HCT116 (cell line): ENCODE data around the gene MALRD1. TPM values are rescaled to one million over a fixed set of nuclear protein-coding genes. Genes with fewer than 3 reads are reported as not detected.

Experiments
- ATAC-seq: fragments of 200-7000 bp; cut with Tn5 transposase; 2 replicates; pipeline ENCODE4 v1.9.1; 2020; ENCODE audit warnings: mild to moderate bottlenecking, moderate library complexity
- BruUV-seq: library from RNA; stranded (reverse); fragments of 400-500 nt; replicated peaks from 2 replicates; lab custom pipeline; 2021; lab: Mats Ljungman, UMichigan
- CTCF ChIA-PET: fragments of 300-600 bp; sonication (Branson Sonifier 250); formaldehyde crosslinking; loops from one replicate; lab custom pipeline; 2021; ENCODE audit warnings: antibody characterized with exemption; lab: Charles Lee
- POLR2A ChIA-PET: fragments of 300-600, 350-600 bp; sonication (Branson Sonifier 250); formaldehyde crosslinking; loops from one replicate; lab custom pipeline; 2021; ENCODE audit warnings: antibody characterized with exemption; lab: Charles Lee
- RAD21 ChIA-PET, 2 experiments: fragments of 300-600 bp; sonication (Branson Sonifier 250); formaldehyde crosslinking; loops; one replicate each; lab custom pipeline; 2023; ENCODE audit warnings: low total read pairs in 2 of 2; ENCODE audit not compliant: uncharacterized antibody in 2 of 2, unreplicated experiment in 2 of 2, low non-redundant PET in 1 of 2; lab: Charles Lee
- DNase-seq: peaks from one replicate; pipeline ENCODE4 v3.0.0-alpha.2; 2010; ENCODE audit warnings: low read depth, low spot score
- H2AFZ ChIP-seq: fragments of 200-600 bp; shearing (Covaris generic), sonication (generic); 2 replicates; pipeline ENCODE4 v1.6.1; 2017; ENCODE audit warnings: low read depth, mixed run types, mixed read lengths, antibody characterized with exemption, low read length; ENCODE audit not compliant: poor library complexity, severe bottlenecking
- H3K27ac ChIP-seq: 2 replicates; pipeline ENCODE4 v1.5.1; 2012; ENCODE audit warnings: low read depth, low read length
- H3K27me3 ChIP-seq: fragments of 200-600 bp; sonication (generic); 2 replicates; pipeline ENCODE4 v1.6.1; 2016; ENCODE audit warnings: mixed run types, low read length, mixed read lengths; ENCODE audit not compliant: insufficient read depth
- H3K36me3 ChIP-seq, 2 experiments: fragments of 200-500 bp in 1 of 2; fragments of 200-600 bp in 1 of 2; sonication (Bioruptor generic) in 1 of 2; sonication (generic) in 1 of 2; 2 replicates each; pipeline versions ENCODE4 v1.5.1 to v1.6.1; 2014 to 2016; ENCODE audit warnings: low read length in 2 of 2, inconsistent platforms in 1 of 2, mixed read lengths in 1 of 2, mixed run types in 1 of 2; ENCODE audit not compliant: insufficient read depth in 2 of 2, control insufficient read depth in 1 of 2
- H3K4me1 ChIP-seq, 2 experiments: fragments of 200-600 bp in 1 of 2; sonication (generic) in 1 of 2; 2 replicates each; pipeline versions ENCODE4 v1.5.1 to v1.6.1; 2012 to 2017; ENCODE audit warnings: low read length in 2 of 2, inconsistent platforms in 1 of 2, mild to moderate bottlenecking in 1 of 2, mixed read lengths in 1 of 2, mixed run types in 1 of 2, moderate library complexity in 1 of 2; ENCODE audit not compliant: insufficient read depth in 2 of 2, control insufficient read depth in 1 of 2
- H3K4me2 ChIP-seq: fragments of 200-600 bp; sonication (generic); 2 replicates; pipeline ENCODE4 v1.6.1; 2017; ENCODE audit warnings: mixed run types, low read length, mixed read lengths
- H3K4me3 ChIP-seq, 2 experiments: fragments of 200-600 bp in 1 of 2; sonication (generic) in 1 of 2; replicated peaks in 1 of 2; 2 replicates each; pipeline ENCODE4 v1.5.1; 2011 to 2016; ENCODE audit warnings: low read length in 2 of 2, control low read depth in 1 of 2, low read depth in 1 of 2, mild to moderate bottlenecking in 1 of 2, mixed read lengths in 1 of 2, mixed run types in 1 of 2
- H3K79me2 ChIP-seq: fragments of 200-600 bp; sonication (generic); 2 replicates; pipeline ENCODE4 v1.6.1; 2017; ENCODE audit warnings: mild to moderate bottlenecking, mixed run types, low read length, moderate library complexity, mixed read lengths; ENCODE audit not compliant: insufficient read depth
- H3K9ac ChIP-seq: fragments of 200-600 bp; sonication (generic); 2 replicates; pipeline ENCODE4 v1.6.1; 2016; ENCODE audit warnings: low read length, mixed read lengths
- H3K9me2 ChIP-seq: fragments of 200-600 bp; sonication (generic), shearing (Covaris generic); 2 replicates; pipeline ENCODE4 v1.6.1; 2017; ENCODE audit warnings: mixed run types, mild to moderate bottlenecking, moderate library complexity; ENCODE audit not compliant: insufficient read depth
- H3K9me3 ChIP-seq, 2 experiments: fragments of 200-500 bp in 1 of 2; fragments of 200-600 bp in 1 of 2; sonication (Bioruptor generic) in 1 of 2; sonication (generic) in 1 of 2; 2 replicates each; pipeline ENCODE4 v1.6.1; 2014 to 2017; ENCODE audit warnings: low read length in 2 of 2, mixed read lengths in 2 of 2, inconsistent platforms in 1 of 2, low read depth in 1 of 2, mild to moderate bottlenecking in 1 of 2, mixed run types in 1 of 2, moderate library complexity in 1 of 2; ENCODE audit not compliant: control insufficient read depth in 1 of 2, insufficient read depth in 1 of 2
- H4K20me1 ChIP-seq: fragments of 200-600 bp; sonication (generic), shearing (Covaris generic); 2 replicates; pipeline ENCODE4 v1.6.1; 2017; ENCODE audit warnings: mixed run types, mild to moderate bottlenecking, moderate library complexity; ENCODE audit not compliant: insufficient read depth
- CEBPB ChIP-seq: IDR thresholded peaks from 2 replicates; pipeline ENCODE4 v1.6.1; 2012; ENCODE audit warnings: low read depth
- EGR1 ChIP-seq: IDR thresholded peaks from 2 replicates; pipeline ENCODE4 v1.6.1; 2012; ENCODE audit warnings: low read depth
- ELF1 ChIP-seq: IDR thresholded peaks from 2 replicates; pipeline ENCODE4 v1.6.1; 2012; ENCODE audit warnings: low read depth, borderline replicate concordance
- EZH2phosphoT487 ChIP-seq: fragments of 200-600 bp; IDR thresholded peaks from 2 replicates; pipeline ENCODE4 v1.6.1; 2018; ENCODE audit warnings: antibody characterized with exemption, borderline replicate concordance
- JUND ChIP-seq: IDR thresholded peaks from 2 replicates; pipeline ENCODE4 v1.6.1; 2012
- MAX ChIP-seq: IDR thresholded peaks from 2 replicates; pipeline ENCODE4 v1.6.1; 2012
- POLR2A ChIP-seq: IDR thresholded peaks from 2 replicates; pipeline ENCODE4 v1.7.0; 2011; ENCODE audit warnings: borderline replicate concordance; ENCODE audit not compliant: insufficient read depth, insufficient read length; ENCODE audit errors: extremely low read depth
- REST ChIP-seq: IDR thresholded peaks from 2 replicates; pipeline ENCODE4 v1.6.1; 2012; ENCODE audit warnings: low read depth
- SIN3A ChIP-seq: IDR thresholded peaks from 2 replicates; pipeline ENCODE4 v1.6.1; 2012; ENCODE audit warnings: low read depth
- SP1 ChIP-seq: IDR thresholded peaks from 2 replicates; pipeline ENCODE4 v1.6.1; 2012; ENCODE audit warnings: low read depth
- SRF ChIP-seq: IDR thresholded peaks from 2 replicates; pipeline ENCODE4 v1.6.1; 2012; ENCODE audit warnings: low read depth
- YY1 ChIP-seq: IDR thresholded peaks from 2 replicates; pipeline ENCODE4 v1.6.1; 2011; ENCODE audit warnings: low read length, low read depth, moderate library complexity, mild to moderate bottlenecking; ENCODE audit not compliant: insufficient replicate concordance; ENCODE audit errors: extremely low read depth
- ZFX ChIP-seq: fragments of 450-650 bp; IDR thresholded peaks from 2 replicates; pipeline ENCODE4 v1.6.1; 2017
- intact Hi-C: fragments of 100-400 bp; cut with micrococcal nuclease; formaldehyde crosslinking; loops from 2 replicates; pipeline ENCODE4 v1.10.0; 2022
- total RNA-seq: library from RNA; stranded (reverse); gene quantifications from one replicate; pipeline ENCODE4 v1.2.1, GENCODE V29; 2021; ENCODE audit not compliant: unreplicated experiment

MALRD1 gene
- total RNA-seq, 1 experiment from 2014 or later: not detected

GRCh38 chr10:19654576-19654975, 606.0 kb downstream of the MALRD1 start:
- no peak overlapping the region for H3K4me3 ChIP-seq
- no TSS peak for BruUV-seq
- no peak overlapping the region for H3K27ac ChIP-seq
- DNase-seq (no peak), ATAC-seq (no peak)
- H3K9me2 ChIP-seq: no peaks in the 10 kb centered on the region
- H4K20me1 ChIP-seq: no peaks in the 10 kb centered on the region
- ChIA-PET POLR2A (no interaction called here), CTCF (no interaction called here), RAD21 (no interaction called here)
- no peaks in the 10 kb centered on the region for H3K4me1 ChIP-seq
- no peak overlapping the region for H2AFZ ChIP-seq
- no peak overlapping the region for H3K9ac ChIP-seq
- no peaks in the 10 kb centered on the region for H3K27me3 ChIP-seq
- no peaks in the 10 kb centered on the region for H3K36me3 ChIP-seq
- TF ChIP-seq MAX (no peak), ELF1 (no peak), YY1 (no peak), ZFX (no peak), SRF (no peak)
- TF ChIP-seq, all 23 proteins: peak for 0
- Histone ChIP-seq H3K79me2 (no peaks in the 10 kb centered on the region), H3K9me3 (peaks cover 4 to 20% of the 10 kb centered on the region in 2 experiments; a peak in 2 of 4 replicates), H3K4me2 (no peak overlapping the region)
- intact Hi-C loops: no loop called here

- ChIA-PET CTCF (no interaction called here), RAD21 (no interaction called here), POLR2A (no interaction called here)
- Histone ChIP-seq H3K27ac (no peak overlapping the region), H3K36me3 (no peaks in the 10 kb centered on the region), H3K27me3 (no peaks in the 10 kb centered on the region), H3K4me1 (no peaks in the 10 kb centered on the region), H3K4me3 (no peak overlapping the region), H3K9ac (no peak overlapping the region), H4K20me1 (no peaks in the 10 kb centered on the region), H3K79me2 (no peaks in the 10 kb centered on the region), H3K9me2 (no peaks in the 10 kb centered on the region), H3K9me3 (peaks cover 10 to 28% of the 10 kb centered on the region in 2 experiments; a peak in 2 of 4 replicates), H3K4me2 (no peak overlapping the region), H2AFZ (no peak overlapping the region)
- DNase-seq: no peak
- no TSS peak for BruUV-seq
- intact Hi-C loops: no loop called here
- no peak for ATAC-seq
- no peak for TF ChIP-seq REST
- no peak for TF ChIP-seq EZH2phosphoT487
- no peak for TF ChIP-seq EGR1
- no peak for TF ChIP-seq JUND
- TF ChIP-seq CEBPB: no peak
- no peak for TF ChIP-seq SP1
- TF ChIP-seq SRF: no peak
- no peak for TF ChIP-seq MAX
- no peak for TF ChIP-seq SIN3A
- no peak for TF ChIP-seq ZFX
- TF ChIP-seq ELF1: no peak
- no peak for TF ChIP-seq POLR2A
- no peak for TF ChIP-seq YY1
- TF ChIP-seq, all 23 proteins: peak for 0
These were observed 607.9 kb downstream of the MALRD1 start for GRCh38 chr10:19656420-19657042.
